GM18909 (cell line): Measurements from ENCODE around the gene ELK4.

Experiments
- ATAC-seq: cut with Tn5 transposase; IDR thresholded peaks from one replicate; pipeline ENCODE4 v1.9.1; 2021; ENCODE audit warnings: mild to moderate bottlenecking; ENCODE audit not compliant: unreplicated experiment, poor library complexity

ELK4 gene

DNA sequence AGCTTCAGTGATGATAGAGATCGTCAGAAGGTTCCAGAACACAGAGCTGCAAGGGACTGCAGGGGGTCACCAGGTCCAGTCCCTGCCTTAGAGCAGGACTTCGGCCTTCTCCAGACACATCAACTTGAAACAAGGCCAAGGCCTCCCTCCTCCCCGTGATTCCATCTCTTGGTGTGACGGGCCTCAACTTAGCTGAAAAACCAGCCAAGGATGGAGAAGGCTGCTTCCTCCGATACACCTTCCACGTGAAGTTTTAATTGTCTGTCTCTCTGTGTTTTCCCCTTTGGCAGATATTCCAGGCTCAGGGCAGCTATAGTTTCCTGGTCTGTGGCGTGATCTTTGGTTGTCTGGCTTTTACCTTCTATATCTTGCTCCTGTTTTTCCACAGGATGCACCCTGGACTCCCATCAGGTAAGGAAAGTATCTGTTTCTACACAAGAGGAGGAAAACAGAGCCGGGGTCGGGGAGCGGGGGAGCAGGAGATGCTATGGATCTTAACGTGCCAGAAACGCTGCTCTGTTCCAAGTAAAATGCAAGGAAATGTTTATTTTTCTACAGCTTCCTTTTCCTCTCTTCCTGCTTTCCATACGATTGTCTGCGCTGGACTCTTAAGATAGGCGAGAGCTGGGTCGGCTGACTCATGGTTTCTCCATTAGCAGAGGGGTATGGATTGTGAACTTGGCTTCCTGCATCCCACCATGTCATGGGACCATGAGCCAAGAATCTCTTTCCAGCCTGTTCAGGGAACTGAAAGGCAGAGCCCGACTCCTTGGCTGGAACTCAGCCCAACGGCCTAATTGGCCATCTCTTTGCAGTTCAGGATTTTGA lies 32.8 kb downstream of the ELK4 start:
- no peak for ATAC-seq

GRCh38 chr1:205597691-205598314 lies 34.0 kb downstream of the ELK4 start:
- ATAC-seq, result no peak

DNA sequence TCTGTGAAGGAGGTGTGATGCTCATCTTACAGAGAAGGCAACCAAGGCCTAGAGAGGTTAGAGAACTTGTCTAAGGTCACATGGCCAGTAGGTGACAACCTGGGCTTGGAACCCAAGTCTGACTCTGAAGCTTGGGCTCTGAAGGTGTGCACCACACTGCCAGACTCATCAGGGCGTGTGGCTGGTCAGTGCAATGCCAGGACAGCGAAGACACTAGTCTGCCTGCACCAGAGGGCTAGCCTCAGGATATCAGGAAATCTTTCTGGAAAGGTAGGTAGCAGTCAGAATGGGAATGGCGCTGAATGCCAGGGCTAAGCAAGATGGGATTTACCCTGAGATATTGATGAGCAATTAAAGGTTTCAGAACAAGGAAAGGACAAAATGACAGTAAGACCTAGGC lies 34.9 kb downstream of the ELK4 start:
- no peak for ATAC-seq

DNA sequence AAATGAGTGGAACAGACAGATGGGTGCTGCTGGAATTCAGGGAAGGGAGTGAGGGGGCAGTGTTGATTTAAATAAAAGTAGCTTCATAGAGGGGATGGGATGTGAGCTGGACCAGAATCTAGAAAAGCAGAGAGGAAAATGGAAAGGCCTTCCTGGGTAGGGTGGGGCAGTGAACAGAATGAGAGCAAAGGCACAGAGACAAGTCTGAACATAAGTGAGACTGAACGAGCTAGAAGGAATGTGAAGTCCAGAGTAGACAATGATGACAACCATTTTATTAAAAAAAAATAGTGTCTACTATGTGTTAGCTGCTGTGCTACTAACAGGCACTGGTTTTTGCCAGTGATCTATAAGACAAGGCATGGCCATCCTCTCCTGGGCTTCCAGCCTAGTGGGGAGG lies 36.0 kb downstream of the ELK4 start:
- no peak for ATAC-seq

DNA sequence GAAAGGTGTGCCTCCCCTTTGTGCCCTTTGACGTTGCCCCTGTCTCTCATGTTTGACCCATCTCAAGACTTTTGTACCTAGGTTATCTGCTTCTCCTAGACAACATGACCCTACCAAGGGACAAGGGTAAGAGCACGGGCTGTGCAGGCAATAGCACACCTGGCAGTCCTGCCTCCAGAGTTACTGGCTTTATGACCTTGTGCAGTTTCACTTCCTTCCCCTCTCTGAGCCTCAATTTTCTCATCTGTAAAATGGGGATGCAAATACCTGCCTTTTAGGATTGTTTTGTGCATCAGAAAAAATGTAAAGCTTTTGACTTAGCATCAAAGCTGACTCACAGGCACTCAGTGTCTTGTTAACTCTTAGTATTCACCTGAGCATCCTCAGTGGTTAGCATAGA lies 36.4 kb downstream of the ELK4 start:
- ATAC-seq, result no peak

DNA sequence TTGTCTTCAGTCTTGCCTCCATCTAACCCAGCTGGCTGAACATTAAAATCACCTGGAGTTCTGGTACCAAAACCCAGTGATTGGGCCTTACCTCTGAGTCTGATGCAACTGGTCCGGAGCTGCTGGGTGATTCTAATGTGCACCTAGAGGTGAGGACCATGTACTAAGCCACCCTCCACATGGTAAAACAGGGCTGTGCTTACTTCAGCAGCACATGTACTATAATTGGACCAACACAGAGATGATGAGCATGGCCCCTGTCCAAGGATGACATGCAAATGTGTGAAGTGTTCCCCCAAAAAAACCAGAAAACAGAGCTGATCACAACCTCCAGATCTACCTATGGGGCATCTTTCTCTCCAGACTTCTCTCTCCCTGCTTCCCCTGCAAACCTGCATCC lies 37.0 kb downstream of the ELK4 start:
- no peak for ATAC-seq

GRCh38 chr1:205593967-205594366 lies 37.8 kb downstream of the ELK4 start:
- no peak for ATAC-seq

GRCh38 chr1:205593532-205593931 lies 38.3 kb downstream of the ELK4 start:
- ATAC-seq, result no peak

GRCh38 chr1:205592443-205593003 lies 39.3 kb downstream of the ELK4 start:
- no peak for ATAC-seq

DNA sequence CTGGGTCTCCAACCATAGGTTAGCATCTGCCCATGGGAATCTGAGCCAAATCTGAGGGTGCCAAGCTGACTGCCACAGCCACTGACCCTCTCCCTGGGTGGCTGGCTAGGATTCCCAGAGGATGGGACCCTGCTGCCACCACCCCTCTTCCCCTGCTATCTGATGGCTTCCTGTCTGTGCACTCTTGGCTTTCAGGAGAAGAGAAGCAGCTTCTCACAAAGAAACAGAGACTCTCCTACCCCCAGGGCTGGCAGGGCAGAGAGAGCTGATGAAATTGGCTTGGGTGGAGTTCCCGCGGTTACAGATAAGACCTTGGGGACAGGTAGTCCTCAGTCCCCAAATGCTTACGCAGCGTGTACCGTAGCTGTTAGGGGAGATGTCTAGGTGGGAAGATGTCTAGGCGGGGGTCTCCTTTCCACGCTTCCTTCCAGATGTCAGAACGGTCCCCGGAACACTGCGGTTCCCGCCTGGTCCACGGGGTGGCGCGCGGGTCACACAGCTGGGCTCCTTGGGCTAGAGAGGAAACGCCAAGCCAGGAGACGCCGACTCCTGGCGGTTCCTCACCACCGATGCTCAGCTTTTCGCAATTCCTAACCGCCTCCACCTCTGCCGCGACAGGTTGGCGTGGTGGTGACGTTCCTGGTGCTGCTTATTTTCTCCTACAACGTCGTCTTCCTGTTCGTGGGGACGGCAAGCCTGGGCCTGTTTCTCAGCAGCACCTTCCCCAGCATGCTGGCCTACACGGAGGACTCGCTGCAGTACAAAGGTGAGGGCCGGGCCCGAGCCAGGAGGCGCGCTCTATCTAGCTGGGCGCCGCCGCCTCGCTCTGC lies 40.1 kb downstream of the ELK4 start:
- ATAC-seq, result peak; percentile 67

DNA sequence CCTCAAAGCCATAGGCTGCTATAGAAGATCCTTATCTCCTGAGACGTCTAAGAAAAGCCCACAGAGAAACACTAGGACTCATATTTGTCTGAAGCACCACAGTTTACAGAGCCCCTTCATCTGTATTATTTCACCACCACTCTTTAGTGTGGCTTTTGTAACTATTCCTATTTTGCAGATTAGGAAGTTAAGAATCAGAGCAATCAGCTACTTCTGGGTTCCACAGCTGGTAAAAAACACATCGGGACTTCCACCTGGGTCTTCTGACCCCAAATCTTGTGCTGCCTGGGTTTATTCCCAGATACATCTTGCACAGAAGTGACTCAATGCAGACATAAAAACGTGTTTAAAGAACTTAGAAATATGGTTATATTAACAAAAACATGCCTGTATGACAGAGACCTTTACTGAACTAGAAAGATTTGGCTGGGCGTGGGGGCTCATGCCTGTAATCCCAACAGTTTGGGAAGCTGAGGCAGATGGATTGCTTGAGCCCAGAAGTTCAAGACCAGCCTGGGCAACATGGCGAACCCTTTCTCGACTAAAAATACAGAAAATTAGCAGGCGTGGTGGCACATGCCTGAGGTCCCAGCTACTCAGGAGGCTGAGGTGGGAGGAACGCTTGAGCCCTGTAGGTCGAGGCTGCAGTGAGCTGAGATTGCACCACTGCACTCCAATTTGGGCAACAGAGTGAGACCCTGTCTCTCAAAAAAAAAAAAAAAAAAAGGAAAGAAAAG lies 40.9 kb downstream of the ELK4 start:
- no peak for ATAC-seq

DNA sequence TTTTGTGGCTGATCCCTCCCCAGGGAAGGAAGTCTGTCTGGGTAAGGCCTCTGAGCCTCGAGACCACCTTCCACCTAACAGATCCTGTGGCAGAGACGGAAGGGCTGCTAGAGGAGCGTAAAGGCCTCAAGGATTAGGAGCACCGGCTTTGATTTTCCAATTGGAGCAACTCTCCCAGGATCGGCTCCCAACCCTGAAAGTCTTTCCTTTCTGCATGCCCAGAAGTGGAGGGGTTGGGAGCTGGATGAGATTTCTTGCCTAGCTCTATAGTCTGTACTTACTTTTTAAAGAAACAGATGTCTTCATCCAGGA lies 41.4 kb downstream of the ELK4 start:
- no peak for ATAC-seq

DNA sequence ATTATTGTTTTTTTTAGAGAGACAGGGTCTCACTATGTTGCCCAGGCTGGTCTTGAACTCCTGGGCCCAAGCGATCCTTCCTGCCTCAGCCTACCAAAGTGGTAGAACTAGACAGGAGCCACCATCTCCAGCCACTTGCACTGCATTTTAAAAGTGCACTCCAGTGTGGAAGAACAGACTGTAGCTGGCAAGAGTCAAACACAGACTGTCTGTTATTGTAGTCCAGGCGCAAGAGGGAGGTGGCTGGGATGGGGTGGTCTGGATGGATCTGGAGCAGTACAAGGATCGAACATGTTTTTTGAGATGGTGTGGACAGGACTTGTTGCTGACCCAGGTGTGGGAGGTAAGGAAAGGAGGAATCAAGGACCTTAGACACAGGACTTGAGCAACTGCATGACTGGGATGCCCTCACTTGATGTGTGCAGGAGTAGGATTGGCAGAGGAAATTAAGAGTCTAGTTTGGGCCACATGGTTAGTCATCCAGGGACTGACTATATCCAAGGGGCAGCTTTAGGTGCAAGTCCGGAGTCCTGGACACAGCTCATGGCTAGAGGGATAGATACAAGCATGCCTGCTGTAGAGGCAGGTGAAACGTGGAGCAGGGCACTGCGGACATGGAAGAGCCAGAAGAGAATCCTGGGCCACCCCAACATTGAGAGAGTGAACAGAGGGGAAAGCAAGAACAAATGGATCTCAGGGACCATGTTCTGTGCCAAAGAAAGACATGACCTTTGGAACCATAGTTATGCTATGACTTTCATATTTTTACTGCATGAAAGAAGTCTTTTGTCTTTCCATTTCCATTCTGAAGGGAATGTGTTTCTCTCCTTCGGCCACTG lies 42.0 kb downstream of the ELK4 start:
- ATAC-seq, result no peak

DNA sequence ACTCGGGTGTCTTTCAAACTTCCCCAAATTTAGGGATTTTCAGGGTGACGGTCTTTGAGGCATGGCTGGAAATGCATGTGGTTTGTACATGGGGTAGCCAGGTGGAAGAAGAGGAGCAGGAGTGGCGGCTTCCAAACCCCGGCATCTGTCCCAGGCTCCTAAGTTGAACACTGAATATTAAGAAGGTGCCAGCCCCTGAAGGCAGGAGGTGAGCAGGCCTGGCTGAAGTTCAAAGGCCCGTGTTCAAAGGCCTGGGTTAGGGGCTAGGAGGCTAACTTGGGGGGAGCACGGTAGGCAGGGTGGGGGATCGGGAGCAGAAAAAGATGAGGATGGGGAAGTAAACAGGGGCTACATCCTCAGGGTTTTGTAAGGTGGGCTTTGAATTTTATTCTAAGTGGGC lies 42.8 kb downstream of the ELK4 start:
- ATAC-seq, result no peak

GRCh38 chr1:205588636-205589035 lies 43.2 kb downstream of the ELK4 start:
- no peak for ATAC-seq

DNA sequence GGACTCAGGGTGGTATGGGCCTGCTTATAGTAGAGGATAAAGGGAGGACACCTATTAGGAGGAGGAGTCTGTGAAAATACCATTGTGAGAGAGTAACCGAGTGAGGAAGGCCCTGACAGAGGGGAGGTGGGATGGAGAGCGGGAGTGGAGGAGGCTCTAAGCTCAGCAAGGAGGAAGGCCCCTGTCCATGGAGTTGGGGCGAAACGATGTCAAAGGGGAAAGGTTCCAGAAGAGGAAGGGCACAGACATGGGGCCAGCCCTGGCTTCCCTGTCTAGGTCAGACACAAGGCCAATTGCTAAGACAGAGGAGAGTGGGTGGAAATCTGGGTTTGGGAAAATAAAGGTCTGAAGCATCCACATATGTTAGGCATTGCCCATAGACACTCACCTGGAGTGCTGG lies 44.2 kb downstream of the ELK4 start:
- no peak for ATAC-seq

- ATAC-seq, result no peak
Measured at GRCh38 chr1:205585835-205586785, 45.7 kb downstream of the ELK4 start.

- ATAC-seq, result no peak
Measured at GRCh38 chr1:205585169-205585834, 46.5 kb downstream of the ELK4 start.
